ENCODE results near the gene PARP8.

- TF ChIP-seq CTCF (IDR thresholded peaks at IDR 0.05), result no peak
- no peak for TF ChIP-seq POLR2A (IDR thresholded peaks at IDR 0.05)
Measured at GRCh38 chr5:50655067-50655809, 11.2 kb upstream of the PARP8 start.
